Heart left ventricle (tissue), 16 donors: ENCODE results near the gene ALKBH6. TPM values are rescaled to one million over a fixed set of nuclear protein-coding genes. Genes with fewer than 3 reads are reported as not detected.

ENCODE experiments used
- ATAC-seq, 4 donors: fragments of 200-7000 bp; cut with Tn5 transposase; one replicate each; pipeline ENCODE4 v1.9.1; 2020 to 2022; ENCODE audit warnings: moderate library complexity in 4 of 4, mild to moderate bottlenecking in 3 of 4, moderate number of reproducible peaks in 1 of 4
- DNase-seq, 5 donors: peaks; one replicate each; pipeline ENCODE4 v3.0.0-alpha.2; 2020
- H3K27ac ChIP-seq, 12 donors: fragments of 200-600 bp; sonication (generic) in 4 of 12; one replicate each; pipeline versions ENCODE4 v1.5.0 to v1.8.0; 2016 to 2022; ENCODE audit warnings: mild to moderate bottlenecking in 2 of 12
- H3K27me3 ChIP-seq, 9 donors: fragments of 200-600 bp; sonication (generic) in 2 of 9; one replicate each; pipeline versions ENCODE4 v1.5.1 to v1.8.0; 2016 to 2022; ENCODE audit warnings: mild to moderate bottlenecking in 3 of 9
- H3K36me3 ChIP-seq, 9 donors: fragments of 200-600 bp; sonication (generic) in 2 of 9; one replicate each; pipeline versions ENCODE4 v1.5.0 to v1.8.0; 2018 to 2022; ENCODE audit warnings: mild to moderate bottlenecking in 2 of 9
- H3K4me1 ChIP-seq, 12 donors: fragments of 200-600 bp; sonication (generic) in 4 of 12; one replicate each; pipeline versions ENCODE4 v1.5.0 to v1.8.0; 2016 to 2022; ENCODE audit warnings: mild to moderate bottlenecking in 3 of 12
- H3K4me3 ChIP-seq, 12 donors: fragments of 200-600 bp; sonication (generic) in 4 of 12; one replicate each; pipeline versions ENCODE4 v1.5.0 to v1.8.0; 2017 to 2022; ENCODE audit warnings: mild to moderate bottlenecking in 9 of 12, moderate library complexity in 4 of 12
- H3K9me3 ChIP-seq, 12 donors: fragments of 200-600 bp; sonication (generic) in 4 of 12; one replicate each; pipeline versions ENCODE4 v1.5.0 to v1.8.0; 2016 to 2022; ENCODE audit warnings: mild to moderate bottlenecking in 1 of 12
- CTCF ChIP-seq, 12 donors: fragments of 200-600 bp; sonication (generic) in 4 of 12; IDR thresholded peaks; one replicate each; pipeline versions ENCODE4 v1.5.0 to v1.8.0; 2018 to 2022; ENCODE audit warnings: antibody characterized with exemption in 12 of 12, mild to moderate bottlenecking in 5 of 12
- POLR2A ChIP-seq, 2 donors: fragments of 450-650 bp; IDR thresholded peaks; one replicate each; pipeline ENCODE4 v1.6.1; 2017; ENCODE audit warnings: antibody characterized with exemption in 2 of 2, mild to moderate bottlenecking in 2 of 2, moderate library complexity in 2 of 2
- WGBS, 4 donors: extraction: QIAGEN DNeasy Blood & Tissue Kit in 2 of 4; methylation state at CpG; one replicate each; pipeline versions ENCODE4 v1.1.5 to v1.1.7; 2013 to 2018; 5-methylcytosine and 5-hydroxymethylcytosine counted together
- intact Hi-C, 10 donors: fragments of 100-400 bp; cut with DNase I; formaldehyde crosslinking; loops; one replicate each; pipeline versions ENCODE4 v1.11.1 to v1.14.2; 2022
- polyA plus RNA-seq, 2 donors: library from polyadenylated mRNA; stranded (reverse); fragments of 200-250 nt; gene quantifications; one replicate each; pipeline ENCODE4 v1.2.3, GENCODE V29; 2013
- total RNA-seq, 9 donors: library from RNA; depleted of rRNA in 2 of 9; stranded (reverse); fragments of >200 nt in 2 of 9; fragmentation: NEBNext Ultra II Directional in 3 of 9; extraction: Animal tissue kit (Norgen Biotek cat#: 25700) in 3 of 9; gene quantifications; one replicate each; pipeline versions ENCODE4 v1.1.0 to v1.2.4, GENCODE V29; 2016 to 2023
- donor health status: ischemic (EF 13 %, LVEDD 7.1; RV severe dilation, severe dysfunction).
- donor health status: healthy with polysubstance abuse.
- donor health status: DM: no; HTN: yes; CAD: no.
- donor health status: DM: no; HTN: no; CAD: no.
- donor health status: ischemic (EF 25% LVEDD 6.9; RV normal size, moderate dysfunction).
- donor health status: ischemic (EF 25% LVEDD 5.7; RV mildly dilated, moderate dysfunction).
- donor health status: healthy.
- donor health status: DM: yes; HTN: yes; CAD: no.
- donor health status: ischemic (EF 35%, LVEDD 5.7; RV mildly dilated, moderate dysfunction).
- donor health status: nonischemic (EF 11% LVEDD 7.7; RV severe dilation, severe dysfunction).
- donor health status: DM: yes; HTN: yes; CAD: no.
- donor health status: PGD.
- donor health status: ischemic (EF 29% LVEDD 5.4; RV normal size, mild dysfunction).
- donor health status: nonischemic (EF 23%, LVEDD 6.1; RV moderate dilation, normal function).

The ALKBH6 gene
- total and polyA plus RNA-seq, 11 donors = 7.3 to 22.5 (median 13.0) TPM

GRCh38 chr19:36040495-36040894, 26.5 kb upstream of the ALKBH6 start:
- H3K27ac ChIP-seq = peak overlapping the region in 1 of 12 donors; percentile 64
- peaks cover 0 to 19% (median 8%) of the 10 kb centered on the region in 9 donors for H3K36me3 ChIP-seq
- 88 to 92% (median 90%) methylated on average over 6 of the region's 6 CpGs for whole genome bisulfite sequencing, 4 donors
- no peaks in the 10 kb centered on the region for H3K9me3 ChIP-seq
- ATAC-seq (no peak), DNase-seq (no peak)
- no peak for TF ChIP-seq POLR2A (IDR thresholded peaks at IDR 0.05)
- no peak for TF ChIP-seq CTCF (IDR thresholded peaks at IDR 0.05)
- H3K4me1 ChIP-seq = peaks cover 0 to 7% (median 0%) of the 10 kb centered on the region in 12 donors
- no peak overlapping the region for H3K4me3 ChIP-seq
- intact Hi-C loops = no loop called here
- no peaks in the 10 kb centered on the region for H3K27me3 ChIP-seq

- TF ChIP-seq CTCF (IDR thresholded peaks at IDR 0.05) (peak in 1 of 12 donors; percentile 23), POLR2A (IDR thresholded peaks at IDR 0.05) (no peak)
- WGBS, 4 donors = 2 to 5% (median 2%) methylated on average over 29 to 51 of the region's 51 CpGs
- Histone ChIP-seq H3K9me3 (no peaks in the 10 kb centered on the region), H3K4me1 (peaks cover 0 to 15% (median 2%) of the 10 kb centered on the region in 12 donors), H3K4me3 (peak within 1 kb of the TSS; percentile 34 to 66 (median 56)), H3K27ac (peak within 1 kb of the TSS in 6 of 12 donors; percentile 22 to 85 (median 50)), H3K27me3 (peaks cover 0 to 9% (median 0%) of the 10 kb centered on the region in 9 donors), H3K36me3 (peaks cover 0 to 5% (median 0%) of the 10 kb centered on the region in 9 donors)
- intact Hi-C loops = no loop called here
- ATAC-seq (peak; percentile 70 to 87 (median 80)), DNase-seq (peak; percentile 72 to 87 (median 74))
Measured at GRCh38 chr19:36032251-36033104, 18.5 kb upstream of the ALKBH6 start, which contains the start of gene CLIP3. CLIP3 (minus strand) TSS chr19:36032873; CDS start chr19:36032357, 516 bp downstream.

GRCh38 chr19:36031308-36031707, 17.3 kb upstream of the ALKBH6 start:
- H3K9me3 ChIP-seq = no peaks in the 10 kb centered on the region
- intact Hi-C loops = no loop called here
- no peak overlapping the region for H3K4me3 ChIP-seq
- DNase-seq (no peak), ATAC-seq (no peak)
- H3K4me1 ChIP-seq = peaks cover 0 to 15% (median 2%) of the 10 kb centered on the region in 12 donors
- H3K27ac ChIP-seq = no peak overlapping the region
- peaks cover 0 to 9% (median 0%) of the 10 kb centered on the region in 9 donors for H3K27me3 ChIP-seq
- peaks cover 0 to 13% (median 0%) of the 10 kb centered on the region in 9 donors for H3K36me3 ChIP-seq
- TF ChIP-seq POLR2A (IDR thresholded peaks at IDR 0.05) = no peak
- no peak for TF ChIP-seq CTCF (IDR thresholded peaks at IDR 0.05)
- WGBS, 4 donors = 93 to 96% (median 95%) methylated on average over 6 of the region's 6 CpGs
